ENCODE results near the gene GIMD1.

DNA sequence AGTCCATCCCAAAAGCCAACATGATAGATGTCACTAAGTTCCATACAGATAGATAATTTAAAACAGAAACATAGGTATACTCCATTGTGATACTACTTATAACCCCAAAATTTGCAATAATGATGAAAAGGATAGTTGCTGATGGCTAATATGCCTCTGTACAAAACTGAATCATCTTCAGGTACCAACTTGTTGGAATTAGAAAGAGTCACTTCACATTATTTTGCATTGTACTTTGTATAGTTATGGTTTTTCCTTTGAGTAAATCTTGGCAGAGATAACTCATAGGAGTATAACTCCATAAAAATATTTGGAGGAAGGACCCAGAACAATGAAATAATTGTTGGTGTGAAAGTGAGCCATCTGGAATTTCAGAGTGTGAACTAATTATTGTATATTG lies 17.6 kb downstream of the GIMD1 start:
- TF ChIP-seq CTCF (IDR thresholded peaks at IDR 0.05) (no peak), POLR2AphosphoS5 (IDR thresholded peaks at IDR 0.05; ENCODE audit: low read depth, low read length) (no peak), TCF7L2 (IDR thresholded peaks at IDR 0.05; ENCODE audit: low read depth, low read length) (no peak), SIN3A (IDR thresholded peaks at IDR 0.05; ENCODE audit: borderline replicate concordance, insufficient read depth, low read depth, low read length) (no peak)

Data from Panc1 (cell line).